GM12878 (cell line): ENCODE results near the gene NCKAP5. TPM values are rescaled to one million over a fixed set of nuclear protein-coding genes. Genes with fewer than 3 reads are reported as not detected.

Experiments
- ATAC-seq: fragments of 200-7000 bp; cut with Tn5 transposase; 3 replicates; pipeline ENCODE4 v1.9.1; 2020; ENCODE audit warnings: mild to moderate bottlenecking, moderate library complexity
- BruUV-seq: library from RNA; stranded (reverse); fragments of 400-500 nt; replicated peaks from 2 replicates; lab custom pipeline; 2021; lab: Mats Ljungman, UMichigan
- CTCF ChIA-PET: fragments of 300-600 bp; sonication (Branson Sonifier 250); formaldehyde crosslinking; extraction: SDS; loops from one replicate; lab custom pipeline; 2021; ENCODE audit warnings: inconsistent platforms; lab: Yijun Ruan, JAX
- POLR2A ChIA-PET: fragments of 350-600 bp; formaldehyde crosslinking; extraction: SDS; loops from one replicate; lab custom pipeline; 2021; ENCODE audit warnings: inconsistent platforms; lab: Charles Lee
- RAD21 ChIA-PET: fragments of 300-600 bp; sonication (Branson Sonifier 250); formaldehyde crosslinking; loops from one replicate; lab custom pipeline; 2023; ENCODE audit warnings: antibody characterized with exemption; ENCODE audit not compliant: unreplicated experiment; lab: Charles Lee
- SMC1A ChIA-PET: fragments of 300-600 bp; sonication (Branson Sonifier 250); formaldehyde crosslinking; loops from one replicate; lab custom pipeline; 2023; ENCODE audit not compliant: unreplicated experiment, uncharacterized antibody; lab: Charles Lee
- DNase-seq: peaks from one replicate; pipeline ENCODE4 v3.0.0-alpha.2; 2011; ENCODE audit warnings: low read depth, low spot score
- FAIRE-seq: peaks from 3 replicates; lab custom pipeline; 2011; peaks lifted over from hg19 to GRCh38; lab: Jason Lieb, UNC
- H2AFZ ChIP-seq: 2 replicates; pipeline ENCODE4 v1.6.0; 2011; ENCODE audit warnings: low read depth, low read length, control low read depth; ENCODE audit not compliant: control insufficient read depth
- H3K27ac ChIP-seq: 2 replicates; pipeline ENCODE4 v1.5.1; 2011; ENCODE audit warnings: control low read depth; ENCODE audit not compliant: control insufficient read depth, insufficient read depth
- H3K27me3 ChIP-seq, 2 experiments: replicated peaks in 1 of 2; 2 replicates each; pipeline versions ENCODE4 v1.6.0 to v1.6.1; 2011; ENCODE audit warnings: low read length in 1 of 2; ENCODE audit not compliant: control insufficient read depth in 2 of 2, insufficient read depth in 2 of 2
- H3K36me3 ChIP-seq, 2 experiments: 2 replicates each; pipeline ENCODE4 v1.5.1; 2011; ENCODE audit warnings: low read length in 1 of 2; ENCODE audit not compliant: control insufficient read depth in 2 of 2, insufficient read depth in 2 of 2
- H3K4me1 ChIP-seq: 2 replicates; pipeline ENCODE4 v1.6.1; 2011; ENCODE audit warnings: mild to moderate bottlenecking, low read length, moderate library complexity, mixed read lengths; ENCODE audit not compliant: control insufficient read depth, insufficient read depth
- H3K4me2 ChIP-seq: 2 replicates; pipeline ENCODE4 v1.6.0; 2011; ENCODE audit warnings: control low read depth; ENCODE audit not compliant: control insufficient read depth, insufficient read depth
- H3K4me3 ChIP-seq: fragments of 200-600 bp; sonication (generic); 2 replicates; pipeline ENCODE4 v1.5.1; 2016
- H3K79me2 ChIP-seq: 2 replicates; pipeline ENCODE4 v1.6.0; 2011; ENCODE audit warnings: low read length; ENCODE audit not compliant: control insufficient read depth, insufficient read depth
- H3K9ac ChIP-seq: 2 replicates; pipeline ENCODE4 v1.8.0; 2011; ENCODE audit warnings: low read length, control low read depth, mixed read lengths; ENCODE audit not compliant: control insufficient read depth, insufficient read depth
- H3K9me3 ChIP-seq: replicated peaks from 3 replicates; pipeline ENCODE4 v1.5.1; 2011; ENCODE audit warnings: mild to moderate bottlenecking, low read length; ENCODE audit not compliant: control insufficient read depth, insufficient read depth
- H4K20me1 ChIP-seq: 2 replicates; pipeline ENCODE4 v1.6.0; 2011; ENCODE audit not compliant: control insufficient read depth, insufficient read depth
- ATF2 ChIP-seq: IDR thresholded peaks from 2 replicates; pipeline ENCODE4 v1.6.1; 2012; ENCODE audit warnings: low read length, inconsistent platforms
- ATF3 ChIP-seq: IDR thresholded peaks from 2 replicates; pipeline ENCODE4 v1.6.1; 2011; ENCODE audit warnings: low read depth, mild to moderate bottlenecking, low read length, moderate library complexity, borderline replicate concordance; ENCODE audit errors: extremely low read depth
- BCL11A ChIP-seq: IDR thresholded peaks from 2 replicates; pipeline ENCODE4 v1.6.1; 2011; ENCODE audit warnings: low read depth, low read length
- CEBPB ChIP-seq, 2 experiments: fragments of 150-350 bp in 1 of 2; IDR thresholded peaks; 2 replicates each; pipeline ENCODE4 v1.6.1; 2012 to 2014; ENCODE audit warnings: low read depth in 2 of 2, low read length in 2 of 2, borderline replicate concordance in 1 of 2, inconsistent platforms in 1 of 2
- GABPA ChIP-seq: IDR thresholded peaks from 2 replicates; pipeline ENCODE4 v1.6.1; 2014; ENCODE audit warnings: antibody characterized with exemption, low read depth, mild to moderate bottlenecking, inconsistent platforms
- GATAD2B ChIP-seq: fragments of 450-650 bp; conservative IDR thresholded peaks from 2 replicates; pipeline ENCODE4 v1.6.1; 2017; ENCODE audit warnings: low read depth, mild to moderate bottlenecking, moderate library complexity
- IKZF1 ChIP-seq: fragments of 450-650 bp; conservative IDR thresholded peaks from 2 replicates; pipeline ENCODE4 v1.6.1; 2017; ENCODE audit warnings: antibody characterized with exemption, mild to moderate bottlenecking
- MEF2A ChIP-seq: IDR thresholded peaks from 2 replicates; pipeline ENCODE4 v1.6.1; 2011; ENCODE audit warnings: low read depth, mild to moderate bottlenecking, low read length, moderate library complexity; ENCODE audit not compliant: insufficient read depth
- MEF2B ChIP-seq: fragments of 450-650 bp; IDR thresholded peaks from 2 replicates; pipeline ENCODE4 v1.6.1; 2018; ENCODE audit warnings: mild to moderate bottlenecking, moderate library complexity; ENCODE audit not compliant: partially characterized antibody, poor library complexity, severe bottlenecking
- POLR2AphosphoS2 ChIP-seq: IDR thresholded peaks from 2 replicates; pipeline ENCODE4 v1.6.1; 2011; ENCODE audit warnings: low read depth, mild to moderate bottlenecking, low read length, improper control_type of control experiment, moderate library complexity
- RB1 ChIP-seq: fragments of 450-650 bp; formaldehyde crosslinking; IDR thresholded peaks from 2 replicates; pipeline ENCODE4 v1.6.1; 2017; ENCODE audit warnings: mild to moderate bottlenecking, borderline replicate concordance
- SUZ12 ChIP-seq: fragments of 200-600 bp; sonication (generic); IDR thresholded peaks from one replicate; pipeline ENCODE4 v1.6.1; 2018; ENCODE audit warnings: antibody characterized with exemption, mild to moderate bottlenecking; ENCODE audit not compliant: unreplicated experiment
- TARDBP ChIP-seq: IDR thresholded peaks from 2 replicates; pipeline ENCODE4 v1.6.1; 2016; ENCODE audit warnings: borderline replicate concordance
- ZNF207 ChIP-seq: fragments of 450-650 bp; IDR thresholded peaks from 2 replicates; pipeline ENCODE4 v1.6.1; 2014; ENCODE audit warnings: antibody characterized with exemption, mild to moderate bottlenecking, borderline replicate concordance
- ZNF622 ChIP-seq: fragments of 450-650 bp; IDR thresholded peaks from 2 replicates; pipeline ENCODE4 v1.6.1; 2017; ENCODE audit warnings: mild to moderate bottlenecking, inconsistent platforms
- ZSCAN29 ChIP-seq: fragments of 450-650 bp; IDR thresholded peaks from 2 replicates; pipeline ENCODE4 v1.6.1; 2017; ENCODE audit warnings: mild to moderate bottlenecking, moderate library complexity
- WGBS: methylation state at CpG from one replicate; pipeline ENCODE4 v1.1.6; 2016; ENCODE audit warnings: low lambda C conversion rate; ENCODE audit not compliant: insufficient replicate concordance, insufficient coverage; ENCODE audit errors: missing lambda C conversion rate; 5-methylcytosine and 5-hydroxymethylcytosine counted together
- in situ Hi-C: fragments of 300-500 bp; cut with MboI; formaldehyde crosslinking; loops from 9 replicates; pipeline ENCODE4 v1.14.3; 2018; ENCODE audit warnings: mixed read lengths
- intact Hi-C: fragments of 100-400 bp; cut with micrococcal nuclease; formaldehyde crosslinking; loops from one replicate; pipeline ENCODE4 v1.14.2; 2022; ENCODE audit not compliant: unreplicated experiment
- polyA plus RNA-seq, 11 experiments: library from polyadenylated mRNA; depleted of rRNA in 4 of 11; unstranded in 6 of 11; stranded (reverse) in 5 of 11; fragments of >200 nt; fragmentation: Nextera tagmentation in 4 of 11; fragmentation: Illumina TruSeq in 1 of 11; extraction: Ambion mirVana in 4 of 11; extraction: Trizol in 1 of 11; gene quantifications; 1 replicate in 1 of 11; 2 replicates in 10 of 11; pipeline versions ENCODE4 v1.2.1 to v1.2.3, GENCODE V29; 2011 to 2016; ENCODE audit warnings: inconsistent platforms in 2 of 11, missing spikeins in 2 of 11, low read depth in 1 of 11
- total RNA-seq, 4 experiments: library from RNA; depleted of rRNA in 3 of 4; stranded (reverse); fragments of >200 nt in 3 of 4; fragmentation: Illumina TruSeq in 1 of 4; extraction: Trizol in 1 of 4; gene quantifications; 2 replicates each; pipeline versions ENCODE4 v1.2.1 to v1.2.3, GENCODE V29; 2013 to 2021

Gene NCKAP5
- total and polyA plus RNA-seq, 10 of the 15 experiments (the other 5 are each of a cell fraction or from before 2014, with no cell fraction given) = 0.06 to 0.44 (median 0.16) TPM

- Histone ChIP-seq H3K9me3 (no peaks in the 10 kb centered on the region), H4K20me1 (no peaks in the 10 kb centered on the region), H3K27me3 (no peaks in the 10 kb centered on the region; a peak in 1 of 4 replicates), H3K27ac (no peak overlapping the region), H3K4me1 (no peaks in the 10 kb centered on the region), H2AFZ (no peak overlapping the region), H3K36me3 (no peaks in the 10 kb centered on the region), H3K79me2 (no peaks in the 10 kb centered on the region), H3K4me3 (no peak overlapping the region), H3K4me2 (no peak overlapping the region), H3K9ac (no peak overlapping the region)
- FAIRE-seq = no peak
- SMC1A ChIA-PET = interaction anchor here (1.1 kb wide), 1 partner anchor 30 kb away, joined by 3 read pairs; no protein-coding TSS in a partner anchor
- CTCF ChIA-PET = interaction anchor here (1.8 kb wide), 1 partner anchor 14 kb away, joined by 4 read pairs; no protein-coding TSS in a partner anchor
- BruUV-seq = no TSS peak
- intact Hi-C loops = no loop called here
- TF ChIP-seq RB1 (no peak), MEF2B (no peak), TARDBP (no peak), ZNF207 (no peak), CEBPB (IDR thresholded peaks at IDR 0.05; ENCODE audit: borderline replicate concordance in 1 of 2, low read depth in 2 of 2, low read length in 2 of 2) (no peak), POLR2AphosphoS2 (no peak)
- RAD21 ChIA-PET = interaction anchor here (0.9 to 1.0 kb wide), 2 partner anchors 13 to 15 kb away, joined by 3 read pairs; no protein-coding TSS in a partner anchor
- in situ Hi-C loops = no loop called here
- no peak for ATAC-seq
- DNase-seq = no peak
- POLR2A ChIA-PET = no interaction called here
These were observed 85.1 kb downstream of the NCKAP5 start for GRCh38 chr2:133483181-133483580.

GRCh38 chr2:133480707-133481429 lies 87.4 kb downstream of the NCKAP5 start:
- POLR2A ChIA-PET = no interaction called here
- Histone ChIP-seq H3K4me1 (no peaks in the 10 kb centered on the region), H3K79me2 (no peaks in the 10 kb centered on the region), H3K27ac (no peak overlapping the region), H3K36me3 (no peaks in the 10 kb centered on the region), H4K20me1 (no peaks in the 10 kb centered on the region), H3K4me3 (no peak overlapping the region), H2AFZ (no peak overlapping the region), H3K9me3 (no peaks in the 10 kb centered on the region), H3K27me3 (no peaks in the 10 kb centered on the region; a peak in 1 of 4 replicates), H3K9ac (no peak overlapping the region), H3K4me2 (no peak overlapping the region)
- intact Hi-C loops (no loop called here), in situ Hi-C loops (no loop called here)
- CTCF ChIA-PET = no interaction called here
- SMC1A ChIA-PET = no interaction called here
- RAD21 ChIA-PET = no interaction called here
- FAIRE-seq = no peak
- no peak for DNase-seq
- ATAC-seq = no peak
- BruUV-seq = no TSS peak
- 2% methylated on average over 7 of the region's 7 CpGs for WGBS
- no peak for TF ChIP-seq TARDBP
- no peak for TF ChIP-seq IKZF1
- TF ChIP-seq GABPA = no peak
- TF ChIP-seq GATAD2B = no peak
- TF ChIP-seq SUZ12 = no peak
- TF ChIP-seq ZSCAN29 = no peak
- TF ChIP-seq BCL11A = no peak
- no peak for TF ChIP-seq ATF2
- no peak for TF ChIP-seq ATF3
- no peak for TF ChIP-seq ZNF622
- no peak for TF ChIP-seq MEF2A
